GM21825 (cell line): Measurements from ENCODE around the gene DZIP1L.
A peak's percentile ranks its signal among the peaks of the same experiment; 100 is the strongest.

Experiments
- ATAC-seq: cut with Tn5 transposase; IDR thresholded peaks from one replicate; pipeline ENCODE4 v1.9.1; 2021; ENCODE audit warnings: mild to moderate bottlenecking, moderate library complexity; ENCODE audit not compliant: unreplicated experiment

Gene DZIP1L

GRCh38 chr3:138038725-138039462 is 76.5 kb downstream of the DZIP1L start:
- ATAC-seq: no peak

GRCh38 chr3:138036572-138036971 is 78.8 kb downstream of the DZIP1L start:
- no peak for ATAC-seq

GRCh38 chr3:138034918-138035317 is 80.5 kb downstream of the DZIP1L start:
- no peak for ATAC-seq

GRCh38 chr3:138033202-138033691 is 82.2 kb downstream of the DZIP1L start:
- no peak for ATAC-seq

GRCh38 chr3:138032567-138032966 is 82.8 kb downstream of the DZIP1L start:
- ATAC-seq: peak; percentile 38

GRCh38 chr3:138031536-138031935 is 83.9 kb downstream of the DZIP1L start:
- ATAC-seq: no peak

GRCh38 chr3:138030734-138031280 is 84.6 kb downstream of the DZIP1L start:
- no peak for ATAC-seq

- ATAC-seq: no peak
Measured at GRCh38 chr3:138027821-138028220, 87.6 kb downstream of the DZIP1L start.

GRCh38 chr3:138025553-138025952 is 89.9 kb downstream of the DZIP1L start:
- no peak for ATAC-seq

GRCh38 chr3:138023754-138024153 is 91.7 kb downstream of the DZIP1L start:
- no peak for ATAC-seq

- ATAC-seq: no peak
Measured at GRCh38 chr3:138019281-138020069, 95.9 kb downstream of the DZIP1L start.

- ATAC-seq: no peak
Measured at GRCh38 chr3:138016065-138016464, 99.3 kb downstream of the DZIP1L start.

GRCh38 chr3:138012526-138012925 is 102.9 kb downstream of the DZIP1L start:
- ATAC-seq: no peak
